Osteocyte (in vitro differentiated cells): ENCODE data around the gene METTL4. TPM values are rescaled to one million over a fixed set of nuclear protein-coding genes. Genes with fewer than 3 reads are reported as not detected.

Experiments
- DNase-seq: peaks from one replicate; pipeline ENCODE4 v3.0.0; 2021; ENCODE audit warnings: mixed read lengths; ENCODE audit not compliant: unreplicated experiment; ENCODE audit errors: extremely low spot score
- H3K27ac Mint-ChIP-seq: one replicate; pipeline ENCODE4 v1.8.0; 2021; ENCODE audit warnings: mild to moderate bottlenecking, mixed read lengths; ENCODE audit not compliant: unreplicated experiment
- H3K27me3 Mint-ChIP-seq: one replicate; pipeline ENCODE4 v1.8.0; 2021; ENCODE audit warnings: mixed read lengths; ENCODE audit not compliant: unreplicated experiment
- H3K36me3 Mint-ChIP-seq: one replicate; pipeline ENCODE4 v1.8.0; 2021; ENCODE audit warnings: mixed read lengths; ENCODE audit not compliant: unreplicated experiment
- H3K4me1 Mint-ChIP-seq: one replicate; pipeline ENCODE4 v1.8.0; 2021; ENCODE audit warnings: mixed read lengths; ENCODE audit not compliant: unreplicated experiment
- H3K4me3 Mint-ChIP-seq: one replicate; pipeline ENCODE4 v1.8.0; 2021; ENCODE audit warnings: mild to moderate bottlenecking, moderate library complexity, mixed read lengths; ENCODE audit not compliant: unreplicated experiment
- H3K9me3 Mint-ChIP-seq: one replicate; pipeline ENCODE4 v1.8.0; 2021; ENCODE audit warnings: mixed read lengths; ENCODE audit not compliant: unreplicated experiment
- CTCF ChIP-seq: fragments of 200-600 bp; sonication (generic); IDR thresholded peaks from 2 replicates; pipeline ENCODE4 v1.5.0; 2021; ENCODE audit warnings: antibody characterized with exemption, mild to moderate bottlenecking, moderate library complexity
- total RNA-seq: library from RNA; stranded (reverse); gene quantifications from 2 replicates; pipeline ENCODE4 v1.2.1, GENCODE V29; 2021

The METTL4 gene
- total RNA-seq, 1 donor from 2014 or later, result 10.8 TPM

- H3K9me3 Mint-ChIP-seq, result no peaks in the 10 kb centered on the region
- H3K27me3 Mint-ChIP-seq, result no peaks in the 10 kb centered on the region
- H3K36me3 Mint-ChIP-seq, result no peaks in the 10 kb centered on the region
- H3K4me1 Mint-ChIP-seq, result peaks cover 47% of the 10 kb centered on the region
- no peak for TF ChIP-seq CTCF
- peak overlapping the region; percentile 100 for H3K4me3 Mint-ChIP-seq
- DNase-seq, result no peak
- peak overlapping the region; percentile 100 for H3K27ac Mint-ChIP-seq
Observed at GRCh38 chr18:2572892-2573291, 1.6 kb upstream of the METTL4 start.

GRCh38 chr18:2572171-2572569 lies 865 bp upstream of the METTL4 start:
- Mint-ChIP-seq H3K9me3 (no peaks in the 10 kb centered on the region), H3K4me3 (peak overlapping the region; percentile 100), H3K27me3 (no peaks in the 10 kb centered on the region), H3K4me1 (peaks cover 44% of the 10 kb centered on the region), H3K27ac (peak overlapping the region; percentile 100), H3K36me3 (no peaks in the 10 kb centered on the region)
- no peak for TF ChIP-seq CTCF
- DNase-seq, result no peak

GRCh38 chr18:2570772-2571199 lies 519 bp downstream of the METTL4 start:
- Mint-ChIP-seq H3K4me1 (peaks cover 41% of the 10 kb centered on the region), H3K36me3 (peaks cover 3% of the 10 kb centered on the region), H3K4me3 (peak overlapping the region; percentile 100), H3K27me3 (no peaks in the 10 kb centered on the region), H3K9me3 (no peaks in the 10 kb centered on the region), H3K27ac (peak overlapping the region; percentile 100)
- DNase-seq, result peak; percentile 89
- peak; percentile 29 for TF ChIP-seq CTCF

GRCh38 chr18:2569338-2570207 lies 1.7 kb downstream of the METTL4 start:
- Mint-ChIP-seq H3K36me3 (peaks cover 6% of the 10 kb centered on the region), H3K27ac (peak overlapping the region; percentile 100), H3K27me3 (no peaks in the 10 kb centered on the region), H3K4me1 (peaks cover 37% of the 10 kb centered on the region), H3K4me3 (peak overlapping the region; percentile 100), H3K9me3 (no peaks in the 10 kb centered on the region)
- TF ChIP-seq CTCF, result no peak
- DNase-seq, result no peak

GRCh38 chr18:2568605-2569004 lies 2.7 kb downstream of the METTL4 start:
- Mint-ChIP-seq H3K9me3 (no peaks in the 10 kb centered on the region), H3K36me3 (peaks cover 6% of the 10 kb centered on the region), H3K4me1 (peaks cover 30% of the 10 kb centered on the region), H3K4me3 (no peak overlapping the region), H3K27me3 (no peaks in the 10 kb centered on the region), H3K27ac (no peak overlapping the region)
- TF ChIP-seq CTCF, result no peak
- DNase-seq, result no peak
